ENCODE measurements around the gene OSTM1. TPM values are rescaled to one million over a fixed set of nuclear protein-coding genes. Genes with fewer than 3 reads are reported as not detected.

The OSTM1 gene
- total and polyA plus RNA-seq, 2 of the 13 experiments (the other 11 are each of a cell fraction or from before 2014, with no cell fraction given) = 8.7 to 20.5 TPM

DNA sequence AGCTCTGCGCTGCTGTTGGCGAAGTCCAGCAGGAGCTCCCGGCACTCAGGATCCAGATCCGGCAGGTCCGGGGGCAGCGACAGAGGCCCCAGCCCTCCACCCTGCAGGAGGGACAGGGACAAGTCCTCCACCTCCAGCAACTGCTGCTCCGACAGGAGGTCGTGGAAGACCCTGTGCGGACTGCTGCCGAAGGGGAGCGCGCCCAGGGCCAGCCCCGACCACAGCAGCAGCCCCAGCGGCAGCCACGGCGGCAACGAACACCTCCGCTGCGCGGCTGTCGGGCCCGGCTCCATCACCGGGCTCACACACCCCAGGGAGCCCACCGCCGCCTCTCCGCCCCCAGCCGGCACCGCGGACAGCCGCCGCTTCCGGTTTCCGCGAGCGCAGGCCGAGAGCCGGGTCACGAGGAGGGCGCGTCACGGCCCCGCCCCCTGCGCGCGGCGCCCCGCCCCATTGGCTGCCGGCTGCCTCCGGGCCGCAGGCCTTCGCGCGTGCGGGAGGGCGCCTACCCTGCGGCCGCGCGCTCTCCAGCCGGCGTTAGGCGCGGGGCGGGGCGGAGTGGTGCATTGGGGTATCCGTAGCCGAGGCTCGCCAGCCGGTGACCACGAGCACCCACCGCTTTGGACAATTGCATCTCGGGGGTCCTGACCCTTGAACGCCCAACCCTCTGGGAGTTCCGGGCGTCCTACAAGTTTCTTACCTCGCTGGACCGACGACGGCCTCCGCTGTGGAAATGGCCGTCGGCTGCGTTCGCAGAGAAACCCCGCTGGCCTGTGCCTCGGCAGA is at the start of gene OSTM1 (continued):
- TF ChIP-seq ZNF609 (CRISPR knock-in tag; IDR thresholded peaks at IDR 0.05; ENCODE audit: borderline replicate concordance) (no peak), AFF4 (CRISPR knock-in tag; IDR thresholded peaks at IDR 0.05) (no peak), CBX1 (IDR thresholded peaks at IDR 0.05; ENCODE audit: low read depth) (peak; percentile 78), ADNP (CRISPR knock-in tag; IDR thresholded peaks at IDR 0.05) (no peak), ZNF44 (CRISPR knock-in tag; IDR thresholded peaks at IDR 0.05) (peak; percentile 74), ZNF543 (CRISPR knock-in tag; IDR thresholded peaks at IDR 0.05) (no peak), ZNF160 (CRISPR knock-in tag; IDR thresholded peaks at IDR 0.05) (peak; percentile 23; the same call in 1 of the 2 replicates), EED (CRISPR knock-in tag; IDR thresholded peaks at IDR 0.05) (no peak), ZNF143 (CRISPR knock-in tag; IDR thresholded peaks at IDR 0.05) (peak; percentile 46; the same call in 1 of the 2 replicates), FOXJ3 (CRISPR knock-in tag; IDR thresholded peaks at IDR 0.05; ENCODE audit: borderline replicate concordance) (0 out of 2 replicates have a peak, but pooled peaks have one; percentile 10), IKZF5 (CRISPR knock-in tag; IDR thresholded peaks at IDR 0.05) (no peak), SOX5 (CRISPR knock-in tag; IDR thresholded peaks at IDR 0.05; ENCODE audit: borderline replicate concordance) (peak; percentile 27; the same call in 1 of the 2 replicates)
- TF ChIP-seq, protein P1, sequence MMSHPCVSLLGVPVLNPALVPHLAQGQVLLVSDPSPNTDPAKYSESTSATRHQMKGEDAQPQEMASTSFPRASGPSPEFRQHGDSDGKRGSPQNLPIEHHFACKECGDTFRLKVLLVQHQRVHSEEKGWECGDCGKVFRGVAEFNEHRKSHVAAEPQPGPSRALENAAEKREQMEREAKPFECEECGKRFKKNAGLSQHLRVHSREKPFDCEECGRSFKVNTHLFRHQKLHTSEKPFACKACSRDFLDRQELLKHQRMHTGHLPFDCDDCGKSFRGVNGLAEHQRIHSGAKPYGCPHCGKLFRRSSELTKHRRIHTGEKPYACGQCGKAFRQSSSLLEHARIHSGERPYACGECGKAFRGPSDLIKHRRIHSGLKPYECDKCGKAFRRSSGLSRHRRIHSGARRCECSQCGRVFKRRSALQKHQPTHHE (CRISPR knock-in tag; IDR thresholded peaks at IDR 0.05; ENCODE audit: borderline replicate concordance) = peak; percentile 24; the same call in 1 of the 2 replicates
- TF ChIP-seq, protein P2, sequence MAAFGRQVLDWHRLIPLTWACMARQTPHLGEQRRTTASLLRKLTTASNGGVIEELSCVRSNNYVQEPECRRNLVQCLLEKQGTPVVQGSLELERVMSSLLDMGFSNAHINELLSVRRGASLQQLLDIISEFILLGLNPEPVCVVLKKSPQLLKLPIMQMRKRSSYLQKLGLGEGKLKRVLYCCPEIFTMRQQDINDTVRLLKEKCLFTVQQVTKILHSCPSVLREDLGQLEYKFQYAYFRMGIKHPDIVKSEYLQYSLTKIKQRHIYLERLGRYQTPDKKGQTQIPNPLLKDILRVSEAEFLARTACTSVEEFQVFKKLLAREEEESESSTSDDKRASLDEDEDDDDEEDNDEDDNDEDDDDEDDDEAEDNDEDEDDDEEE (CRISPR knock-in tag; IDR thresholded peaks at IDR 0.05) = no peak; the same call in 1 of the 2 replicates
- TF ChIP-seq, protein P3, sequence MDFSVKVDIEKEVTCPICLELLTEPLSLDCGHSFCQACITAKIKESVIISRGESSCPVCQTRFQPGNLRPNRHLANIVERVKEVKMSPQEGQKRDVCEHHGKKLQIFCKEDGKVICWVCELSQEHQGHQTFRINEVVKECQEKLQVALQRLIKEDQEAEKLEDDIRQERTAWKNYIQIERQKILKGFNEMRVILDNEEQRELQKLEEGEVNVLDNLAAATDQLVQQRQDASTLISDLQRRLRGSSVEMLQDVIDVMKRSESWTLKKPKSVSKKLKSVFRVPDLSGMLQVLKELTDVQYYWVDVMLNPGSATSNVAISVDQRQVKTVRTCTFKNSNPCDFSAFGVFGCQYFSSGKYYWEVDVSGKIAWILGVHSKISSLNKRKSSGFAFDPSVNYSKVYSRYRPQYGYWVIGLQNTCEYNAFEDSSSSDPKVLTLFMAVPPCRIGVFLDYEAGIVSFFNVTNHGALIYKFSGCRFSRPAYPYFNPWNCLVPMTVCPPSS (IDR thresholded peaks at IDR 0.05) = no peak
